M059J (cell line): Measurements from ENCODE around the gene OR4X1. TPM values are rescaled to one million over a fixed set of nuclear protein-coding genes. Genes with fewer than 3 reads are reported as not detected.
"Not testable (repeated sequence)": the region's sequence is repeated elsewhere in the genome, so short reads cannot be mapped to it uniquely, and the experiment has no call there.

ENCODE experiments used
- DNase-seq: peaks from one replicate; pipeline ENCODE4 v3.0.0-alpha.2; 2012; ENCODE audit warnings: low read depth
- total RNA-seq: library from RNA; depleted of rRNA; stranded (reverse); fragments of >200 nt; shearing (Covaris generic); gene quantifications from 2 replicates; pipeline ENCODE4 v1.2.3, GENCODE V29; 2014; rRNA removed

OR4X1 gene, protein sequence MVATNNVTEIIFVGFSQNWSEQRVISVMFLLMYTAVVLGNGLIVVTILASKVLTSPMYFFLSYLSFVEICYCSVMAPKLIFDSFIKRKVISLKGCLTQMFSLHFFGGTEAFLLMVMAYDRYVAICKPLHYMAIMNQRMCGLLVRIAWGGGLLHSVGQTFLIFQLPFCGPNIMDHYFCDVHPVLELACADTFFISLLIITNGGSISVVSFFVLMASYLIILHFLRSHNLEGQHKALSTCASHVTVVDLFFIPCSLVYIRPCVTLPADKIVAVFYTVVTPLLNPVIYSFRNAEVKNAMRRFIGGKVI
- not detected in 2 replicates for total RNA-seq

GRCh38 chr11:48263423-48263911 lies at the start of gene OR4X1:
OR4X1 (plus strand) TSS chr11:48263861; CDS start chr11:48263861, 0 bp downstream.
- DNase-seq, result no peak

DNA sequence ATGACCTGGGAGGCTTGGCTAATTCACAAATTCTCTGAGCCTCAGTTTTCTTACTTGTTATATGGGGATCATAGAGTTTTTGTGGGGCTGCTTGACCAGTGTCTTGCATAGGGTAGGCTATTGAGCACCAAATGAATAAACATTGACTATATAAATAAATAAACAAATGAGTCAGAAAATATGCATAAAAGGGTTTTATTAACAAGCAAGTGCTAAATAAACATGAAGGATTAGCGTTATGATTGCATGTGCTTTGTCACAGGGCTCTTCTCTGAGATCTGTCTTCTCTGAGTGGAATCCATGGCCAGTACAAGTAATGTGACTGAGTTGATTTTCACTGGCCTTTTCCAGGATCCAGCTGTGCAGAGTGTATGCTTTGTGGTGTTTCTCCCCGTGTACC lies 47.2 kb upstream of the OR4X1 start, which contains the start of gene OR4B1:
TSS of gene OR4B1 (plus strand) at position 301 of the 400 bp plus-strand sequence. CDS start at position 301, 0 bp downstream.
- no peak for DNase-seq

DNA sequence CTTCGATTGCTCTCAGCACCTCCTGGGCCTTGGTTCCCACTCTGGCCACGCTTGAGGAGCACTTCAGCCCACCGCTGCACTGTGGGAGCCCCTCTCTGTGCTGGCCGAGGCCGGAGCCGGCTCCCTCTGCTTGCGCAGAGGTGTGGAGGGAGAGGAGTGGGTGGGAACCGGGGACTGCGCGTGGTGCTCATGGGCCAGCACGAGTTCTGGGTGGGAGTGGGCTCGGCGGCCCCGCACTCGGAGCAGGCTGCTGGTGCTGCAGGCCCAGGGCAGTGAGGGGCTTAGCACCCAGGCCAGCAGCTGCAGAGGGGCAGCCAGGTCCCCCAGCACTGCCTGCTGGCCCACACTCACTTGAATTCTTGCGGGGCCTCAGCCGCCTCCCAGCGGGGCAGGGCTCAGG lies 34.9 kb upstream of the OR4X1 start:
- DNase-seq, result no peak

DNA sequence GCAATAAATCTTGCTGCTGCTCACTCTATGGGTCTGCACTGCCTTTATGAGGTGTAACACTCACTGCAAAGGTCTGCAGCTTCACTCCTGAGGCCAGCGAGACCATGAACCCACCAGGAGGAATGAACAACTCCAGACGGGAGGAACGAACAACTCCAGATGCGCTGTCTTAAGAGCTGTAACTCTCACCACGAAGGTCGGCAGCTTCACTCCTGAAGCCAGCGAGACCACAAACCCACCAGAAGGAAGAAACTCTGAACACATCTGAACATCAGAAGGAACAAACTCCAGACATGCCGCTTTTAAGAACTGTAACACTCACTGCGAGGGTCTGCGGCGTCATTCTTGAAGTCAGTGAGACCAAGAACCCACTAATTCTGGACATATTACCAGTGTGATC lies 33.6 kb upstream of the OR4X1 start:
- not testable (repeated sequence) for DNase-seq

- DNase-seq, result no peak
These were observed 25.9 kb upstream of the OR4X1 start for GRCh38 chr11:48237727-48238126.

- DNase-seq, result no peak
These were observed 21.2 kb upstream of the OR4X1 start for GRCh38 chr11:48242501-48242900.

- DNase-seq, result no peak
These were observed 18.9 kb upstream of the OR4X1 start, which contains the start of gene OR4X2 for GRCh38 chr11:48244804-48245203. OR4X2 (plus strand) TSS chr11:48245104; CDS start chr11:48245104, 0 bp downstream.

- no peak for DNase-seq
These were observed 14.8 kb upstream of the OR4X1 start for GRCh38 chr11:48248902-48249301.

- no peak for DNase-seq
These were observed 2.1 kb upstream of the OR4X1 start for GRCh38 chr11:48261600-48261999.

- DNase-seq, result peak; percentile 2
These were observed 7.0 kb downstream of the OR4X1 start for GRCh38 chr11:48270621-48271020.

DNA sequence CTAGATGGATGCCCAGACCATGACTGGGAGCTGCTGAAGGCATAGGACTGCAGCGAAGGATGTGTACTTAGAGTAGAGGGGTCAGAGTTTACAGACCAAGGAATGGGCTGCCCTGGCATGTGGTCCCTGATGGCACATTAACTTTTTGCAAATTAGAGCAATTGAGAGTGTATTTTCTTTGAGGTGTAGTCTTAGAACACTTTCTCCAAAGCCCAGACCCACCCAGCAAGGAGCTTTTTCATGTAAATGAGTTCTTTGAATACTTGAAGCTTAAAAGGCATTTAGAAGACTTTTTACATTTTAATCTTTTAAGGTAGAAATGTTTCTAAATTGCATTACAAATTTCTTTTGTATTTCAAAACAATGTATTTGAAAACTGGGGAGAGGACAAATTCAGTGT lies 8.9 kb downstream of the OR4X1 start:
- DNase-seq, result no peak

GRCh38 chr11:48305923-48306322 lies 42.3 kb downstream of the OR4X1 start, which contains the start of gene OR4S1:
OR4S1 (plus strand) TSS chr11:48306223; CDS start chr11:48306223, 0 bp downstream.
- no peak for DNase-seq

GRCh38 chr11:48307760-48308386 lies 44.2 kb downstream of the OR4X1 start:
- DNase-seq, result peak; percentile 55

GRCh38 chr11:48313590-48313989 lies 49.9 kb downstream of the OR4X1 start:
- not testable (repeated sequence) for DNase-seq

Other genes with a start within 250 kb of the OR4X1 start
- not detected in 2 replicates for gene OR4B1, start 47.1 kb upstream of the OR4X1 start, total RNA-seq
- gene OR4X2, start 18.8 kb upstream of the OR4X1 start, total RNA-seq, result not detected in 2 replicates
- gene OR4S1, start 42.4 kb downstream of the OR4X1 start, total RNA-seq, result not detected in 2 replicates
- not detected in 2 replicates for gene OR4C3, start 61.1 kb downstream of the OR4X1 start, total RNA-seq
- not detected in 2 replicates for gene OR4C5, start 102.6 kb downstream of the OR4X1 start, total RNA-seq
- gene OR4A47, start 224.9 kb downstream of the OR4X1 start, total RNA-seq, result not detected in 2 replicates